ENCODE data around the gene RFX3.

Gene RFX3

DNA sequence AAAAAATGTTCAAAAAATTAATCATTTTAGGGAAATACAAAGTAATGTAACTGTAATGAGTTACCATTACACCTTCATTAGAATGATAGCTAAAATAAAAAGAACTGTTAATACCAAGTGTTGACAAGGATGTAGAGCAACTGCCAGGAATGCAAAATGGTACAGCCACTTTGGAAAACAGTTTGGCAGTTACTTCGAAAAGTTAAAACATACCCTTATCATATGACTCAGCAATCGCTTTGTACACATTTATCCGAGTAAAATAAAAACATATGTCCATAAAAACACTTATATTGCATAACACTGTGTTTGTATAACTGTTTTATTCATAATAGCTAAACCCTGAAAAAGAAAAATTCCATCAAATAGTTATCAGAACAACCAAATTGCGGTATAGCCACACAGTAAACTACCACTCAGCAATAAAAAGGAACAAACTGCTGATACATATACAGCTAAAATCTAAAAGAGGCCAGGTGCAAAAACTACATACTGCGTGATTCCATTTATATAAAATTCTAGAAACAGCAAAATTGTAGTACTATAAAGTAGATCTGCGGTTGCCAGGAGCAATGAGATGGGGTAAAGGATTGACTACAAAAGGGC, 61.7 kb downstream of the RFX3 start:
- no peak overlapping the region for H3K9ac ChIP-seq (ENCODE audit: low read length)
- H3K4me1 ChIP-seq (ENCODE audit: control insufficient read depth, insufficient read depth, low read length) = peaks cover 3% of the 10 kb centered on the region
- H3K27ac ChIP-seq (ENCODE audit: low read depth, low read length) = no peak overlapping the region
- no peak overlapping the region for H3K4me3 ChIP-seq (ENCODE audit: low read length)
- no peaks in the 10 kb centered on the region for H3K36me3 ChIP-seq (ENCODE audit: control insufficient read depth, insufficient read depth, low read length)
- H3K27me3 ChIP-seq (ENCODE audit: control insufficient read depth, insufficient read depth, low read length) = no peaks in the 10 kb centered on the region

DNA sequence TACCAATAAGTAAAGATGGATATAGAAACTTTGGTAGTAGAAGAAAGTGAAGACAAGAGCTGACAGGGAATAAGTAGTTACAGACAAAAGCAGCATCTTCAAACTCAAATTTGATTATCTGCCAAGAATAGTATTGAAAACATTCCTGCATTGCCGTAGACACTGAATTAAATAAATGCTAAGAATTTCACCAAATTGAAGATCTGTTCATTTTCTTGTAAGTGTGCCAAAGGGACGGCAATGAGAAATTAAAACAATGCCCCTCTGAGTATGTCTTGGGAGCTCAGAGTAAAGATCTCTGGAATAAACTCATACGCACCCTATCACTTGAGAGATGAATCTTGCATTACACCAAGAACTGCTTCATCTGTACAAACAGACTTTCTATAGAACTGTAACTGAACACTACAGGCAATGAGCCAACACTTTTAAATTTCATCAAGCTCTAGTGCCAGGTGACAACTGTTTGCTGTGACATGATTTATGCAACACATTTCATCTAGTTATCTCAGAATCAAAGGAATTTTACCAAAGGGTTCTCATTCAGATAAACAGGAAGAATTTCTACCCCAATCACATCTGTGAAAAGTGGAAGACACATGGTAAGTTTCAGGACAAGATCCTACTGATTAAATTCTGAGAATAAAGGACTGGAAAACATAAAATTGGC, 66.9 kb downstream of the RFX3 start:
- no peak overlapping the region for H3K9ac ChIP-seq (ENCODE audit: low read length)
- no peak overlapping the region for H3K4me3 ChIP-seq (ENCODE audit: low read length)
- H3K27me3 ChIP-seq (ENCODE audit: control insufficient read depth, insufficient read depth, low read length) = no peaks in the 10 kb centered on the region
- H3K4me1 ChIP-seq (ENCODE audit: control insufficient read depth, insufficient read depth, low read length) = no peaks in the 10 kb centered on the region
- no peaks in the 10 kb centered on the region for H3K36me3 ChIP-seq (ENCODE audit: control insufficient read depth, insufficient read depth, low read length)
- H3K27ac ChIP-seq (ENCODE audit: low read depth, low read length) = no peak overlapping the region

DNA sequence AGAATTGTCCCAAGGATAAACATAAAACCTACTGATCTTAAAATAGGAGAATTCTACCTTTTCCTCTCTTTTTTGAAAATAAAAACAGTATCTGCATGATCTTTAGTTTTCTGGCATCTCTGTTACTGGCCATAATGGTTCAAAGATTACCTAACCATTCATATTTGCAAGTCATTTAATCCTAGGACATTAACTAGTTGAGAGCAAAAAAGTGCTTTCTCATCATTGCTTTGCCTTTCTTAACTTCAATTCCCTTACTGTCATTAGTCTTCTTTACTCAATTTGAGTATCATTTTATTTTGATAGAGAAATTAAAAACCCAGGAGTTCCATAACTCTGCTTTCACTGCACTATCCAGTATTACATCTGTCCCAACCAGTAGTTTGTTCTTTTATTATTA, 68.6 kb downstream of the RFX3 start:
- Histone ChIP-seq H3K36me3 (ENCODE audit: control insufficient read depth, insufficient read depth, low read length) (no peaks in the 10 kb centered on the region), H3K4me1 (ENCODE audit: control insufficient read depth, insufficient read depth, low read length) (no peaks in the 10 kb centered on the region), H3K27me3 (ENCODE audit: control insufficient read depth, insufficient read depth, low read length) (no peaks in the 10 kb centered on the region), H3K9ac (ENCODE audit: low read length) (no peak overlapping the region), H3K27ac (ENCODE audit: low read depth, low read length) (no peak overlapping the region), H3K4me3 (ENCODE audit: low read length) (no peak overlapping the region)

DNA sequence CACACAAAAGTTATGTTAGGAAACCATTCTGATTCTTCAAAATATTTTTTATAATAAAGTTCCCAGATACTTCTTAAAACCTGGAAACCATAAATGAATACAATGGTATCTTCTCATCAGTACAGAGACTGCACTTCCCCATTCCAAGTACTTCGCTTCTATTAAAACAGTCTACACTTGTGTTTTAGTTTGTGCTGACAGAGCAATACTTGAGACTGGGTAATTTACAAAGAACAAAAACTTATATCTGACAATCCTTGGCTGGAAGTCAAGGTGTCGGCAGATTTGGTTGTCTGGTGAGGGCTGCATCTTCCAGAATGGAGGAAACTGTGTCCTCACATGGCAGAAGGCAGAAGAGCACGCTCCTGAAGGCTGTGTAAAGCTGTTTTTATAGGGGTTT, 70.1 kb downstream of the RFX3 start:
- H3K27ac ChIP-seq (ENCODE audit: low read depth, low read length) = no peak overlapping the region
- H3K4me1 ChIP-seq (ENCODE audit: control insufficient read depth, insufficient read depth, low read length) = no peaks in the 10 kb centered on the region
- H3K4me3 ChIP-seq (ENCODE audit: low read length) = no peak overlapping the region
- no peaks in the 10 kb centered on the region for H3K36me3 ChIP-seq (ENCODE audit: control insufficient read depth, insufficient read depth, low read length)
- H3K27me3 ChIP-seq (ENCODE audit: control insufficient read depth, insufficient read depth, low read length) = no peaks in the 10 kb centered on the region
- H3K9ac ChIP-seq (ENCODE audit: low read length) = no peak overlapping the region

DNA sequence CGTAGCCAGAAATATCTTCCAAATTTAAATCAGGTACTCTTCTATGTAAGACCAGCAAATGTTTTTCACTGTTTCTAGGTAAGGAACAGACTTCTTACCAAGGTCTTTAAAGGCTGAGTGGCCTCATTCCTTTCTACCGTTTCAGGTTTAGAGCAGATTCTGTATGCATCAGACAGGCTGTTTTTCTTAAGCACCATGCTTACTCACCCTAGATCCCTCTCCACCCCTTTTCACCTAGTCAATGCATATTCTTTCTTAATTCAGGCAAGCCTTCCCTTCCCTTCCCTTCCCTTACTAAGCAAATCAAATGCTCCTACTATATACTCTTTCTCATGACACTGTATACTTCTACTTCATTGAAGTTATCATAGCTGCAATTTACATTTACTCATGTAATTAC, 70.7 kb downstream of the RFX3 start:
- H3K4me1 ChIP-seq (ENCODE audit: control insufficient read depth, insufficient read depth, low read length) = no peaks in the 10 kb centered on the region
- no peak overlapping the region for H3K27ac ChIP-seq (ENCODE audit: low read depth, low read length)
- H3K4me3 ChIP-seq (ENCODE audit: low read length) = no peak overlapping the region
- no peaks in the 10 kb centered on the region for H3K36me3 ChIP-seq (ENCODE audit: control insufficient read depth, insufficient read depth, low read length)
- H3K27me3 ChIP-seq (ENCODE audit: control insufficient read depth, insufficient read depth, low read length) = no peaks in the 10 kb centered on the region
- no peak overlapping the region for H3K9ac ChIP-seq (ENCODE audit: low read length)

DNA sequence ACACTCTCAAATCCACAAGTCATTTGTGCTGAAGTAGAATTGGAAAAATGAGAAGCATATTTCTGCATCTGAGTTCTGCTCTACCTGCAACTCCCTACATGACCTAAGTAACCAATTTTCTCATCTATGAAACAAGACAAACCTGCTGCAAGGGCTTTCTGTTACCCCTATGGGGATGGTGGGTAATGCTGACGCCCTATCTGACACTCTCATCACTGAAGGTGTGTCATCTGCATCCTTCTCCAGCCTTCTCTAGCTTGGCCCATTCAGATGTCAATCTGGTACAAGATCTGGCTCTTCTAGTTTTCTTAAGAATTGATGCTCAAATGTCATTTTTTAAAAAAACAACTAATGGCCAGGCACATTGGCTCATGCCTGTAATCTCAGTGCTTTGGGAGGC, 73.8 kb downstream of the RFX3 start:
- Histone ChIP-seq H3K27me3 (ENCODE audit: control insufficient read depth, insufficient read depth, low read length) (no peaks in the 10 kb centered on the region), H3K4me1 (ENCODE audit: control insufficient read depth, insufficient read depth, low read length) (no peaks in the 10 kb centered on the region), H3K36me3 (ENCODE audit: control insufficient read depth, insufficient read depth, low read length) (no peaks in the 10 kb centered on the region), H3K4me3 (ENCODE audit: low read length) (no peak overlapping the region), H3K27ac (ENCODE audit: low read depth, low read length) (no peak overlapping the region), H3K9ac (ENCODE audit: low read length) (no peak overlapping the region)

DNA sequence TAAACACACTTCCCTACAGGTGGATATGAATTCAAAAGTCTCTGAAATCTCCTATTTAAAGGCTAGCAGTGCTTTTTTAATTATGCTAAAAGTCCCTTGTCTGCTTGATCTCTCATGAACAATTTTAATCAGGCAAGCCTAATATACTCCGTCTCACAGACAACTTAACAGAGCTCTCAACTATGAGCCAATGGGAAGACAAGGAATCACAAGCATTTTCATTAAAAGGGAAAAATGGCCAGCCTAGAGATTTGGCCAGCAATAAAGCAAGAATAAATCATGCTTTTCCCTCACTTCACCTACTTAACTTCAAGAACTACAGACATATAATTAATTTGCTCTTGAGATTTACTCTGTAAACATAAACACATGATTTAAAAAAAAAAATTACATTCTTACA, 78.0 kb downstream of the RFX3 start:
- Histone ChIP-seq H3K27ac (ENCODE audit: low read depth, low read length) (no peak overlapping the region), H3K4me1 (ENCODE audit: control insufficient read depth, insufficient read depth, low read length) (no peaks in the 10 kb centered on the region), H3K27me3 (ENCODE audit: control insufficient read depth, insufficient read depth, low read length) (no peaks in the 10 kb centered on the region), H3K9ac (ENCODE audit: low read length) (no peak overlapping the region), H3K36me3 (ENCODE audit: control insufficient read depth, insufficient read depth, low read length) (no peaks in the 10 kb centered on the region), H3K4me3 (ENCODE audit: low read length) (no peak overlapping the region)

DNA sequence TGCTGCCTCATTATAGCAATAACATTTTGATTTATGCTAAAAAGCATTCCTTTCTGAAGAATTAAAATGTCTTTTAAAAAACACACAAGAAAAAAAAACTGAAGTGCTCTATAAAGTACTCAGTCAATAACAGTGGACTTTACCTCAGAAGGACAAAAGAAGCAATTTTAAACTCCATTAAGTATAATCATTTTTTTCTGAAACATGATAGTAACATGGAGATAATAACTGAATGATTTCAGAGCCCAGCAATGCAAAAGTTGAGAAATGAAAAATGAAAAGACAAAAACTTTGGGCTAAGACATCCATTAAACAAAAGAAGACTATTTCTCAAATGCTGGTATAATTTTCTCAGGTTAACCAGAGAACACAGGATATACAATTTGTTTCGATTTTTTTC, 78.7 kb downstream of the RFX3 start:
- Histone ChIP-seq H3K36me3 (ENCODE audit: control insufficient read depth, insufficient read depth, low read length) (no peaks in the 10 kb centered on the region), H3K27me3 (ENCODE audit: control insufficient read depth, insufficient read depth, low read length) (no peaks in the 10 kb centered on the region), H3K27ac (ENCODE audit: low read depth, low read length) (no peak overlapping the region), H3K4me3 (ENCODE audit: low read length) (no peak overlapping the region), H3K9ac (ENCODE audit: low read length) (no peak overlapping the region), H3K4me1 (ENCODE audit: control insufficient read depth, insufficient read depth, low read length) (no peaks in the 10 kb centered on the region)

DNA sequence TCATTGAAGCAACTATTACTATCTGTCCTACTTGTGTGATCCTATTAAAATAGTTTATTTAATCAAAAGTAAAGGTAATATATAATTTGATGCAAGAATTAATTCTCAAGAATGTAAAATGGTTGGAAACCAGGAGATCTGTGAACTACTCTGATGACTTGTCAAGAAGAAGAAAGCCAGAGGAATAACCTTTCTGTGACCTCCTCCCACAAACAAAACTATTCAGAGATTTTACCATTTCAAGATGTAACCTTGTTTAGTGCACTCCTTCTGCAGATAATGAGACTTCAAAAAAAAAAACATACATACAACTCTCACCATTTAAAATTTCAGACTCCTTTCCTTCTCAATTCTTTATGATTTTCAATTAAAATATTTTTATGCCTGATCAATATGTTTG, 79.5 kb downstream of the RFX3 start:
- no peaks in the 10 kb centered on the region for H3K36me3 ChIP-seq (ENCODE audit: control insufficient read depth, insufficient read depth, low read length)
- no peaks in the 10 kb centered on the region for H3K4me1 ChIP-seq (ENCODE audit: control insufficient read depth, insufficient read depth, low read length)
- H3K9ac ChIP-seq (ENCODE audit: low read length) = no peak overlapping the region
- H3K27me3 ChIP-seq (ENCODE audit: control insufficient read depth, insufficient read depth, low read length) = no peaks in the 10 kb centered on the region
- no peak overlapping the region for H3K27ac ChIP-seq (ENCODE audit: low read depth, low read length)
- no peak overlapping the region for H3K4me3 ChIP-seq (ENCODE audit: low read length)

DNA sequence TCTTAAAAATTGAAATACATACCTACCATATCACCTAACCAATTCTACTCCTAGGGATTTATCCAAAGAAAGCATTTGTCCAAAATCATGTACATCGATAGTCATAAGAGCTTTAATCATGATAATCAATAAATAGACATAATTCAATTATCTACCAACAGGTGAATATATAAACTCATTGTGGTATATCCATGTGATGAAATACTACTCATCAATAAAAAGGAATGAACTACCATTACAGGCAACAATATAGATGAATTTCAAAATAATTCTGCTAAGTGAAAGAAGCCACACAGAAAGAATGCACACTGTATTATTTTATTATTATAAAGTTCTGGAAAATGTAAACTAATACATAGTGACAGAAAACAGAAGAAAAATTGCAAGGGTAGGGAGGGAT, 81.8 kb downstream of the RFX3 start:
- no peaks in the 10 kb centered on the region for H3K27me3 ChIP-seq (ENCODE audit: control insufficient read depth, insufficient read depth, low read length)
- H3K27ac ChIP-seq (ENCODE audit: low read depth, low read length) = no peak overlapping the region
- no peak overlapping the region for H3K4me3 ChIP-seq (ENCODE audit: low read length)
- no peak overlapping the region for H3K9ac ChIP-seq (ENCODE audit: low read length)
- no peaks in the 10 kb centered on the region for H3K4me1 ChIP-seq (ENCODE audit: control insufficient read depth, insufficient read depth, low read length)
- no peaks in the 10 kb centered on the region for H3K36me3 ChIP-seq (ENCODE audit: control insufficient read depth, insufficient read depth, low read length)

DNA sequence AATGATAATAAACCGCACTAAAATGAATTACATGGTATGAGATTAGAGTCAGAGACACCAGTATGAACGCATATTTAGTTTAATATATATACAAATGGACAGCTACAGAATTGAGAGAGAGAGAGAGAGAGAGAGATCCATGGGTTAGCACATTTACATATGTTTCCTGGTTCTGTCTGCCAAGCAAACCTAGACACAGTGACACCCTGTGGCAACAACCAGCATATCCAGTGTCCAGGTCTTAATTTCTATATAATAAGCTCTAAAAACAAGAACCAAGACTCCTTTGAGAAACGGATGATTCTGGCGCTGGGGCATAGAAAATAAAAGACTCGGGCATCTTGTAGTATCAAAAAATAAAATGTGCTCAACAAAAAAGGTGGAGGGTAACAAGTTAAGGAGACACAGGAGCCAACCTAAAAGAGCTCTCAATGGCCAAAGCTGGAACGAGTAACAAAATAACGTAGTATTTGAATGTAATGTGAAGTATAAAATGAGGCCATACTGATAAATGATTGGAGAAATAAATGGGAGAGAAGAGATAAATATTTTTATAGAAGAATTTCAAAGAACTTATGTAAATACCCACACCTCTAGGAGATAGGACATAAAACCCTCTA, 84.5 kb downstream of the RFX3 start:
- Histone ChIP-seq H3K9ac (ENCODE audit: low read length) (no peak overlapping the region), H3K4me1 (ENCODE audit: control insufficient read depth, insufficient read depth, low read length) (no peaks in the 10 kb centered on the region), H3K4me3 (ENCODE audit: low read length) (no peak overlapping the region), H3K27me3 (ENCODE audit: control insufficient read depth, insufficient read depth, low read length) (no peaks in the 10 kb centered on the region), H3K36me3 (ENCODE audit: control insufficient read depth, insufficient read depth, low read length) (no peaks in the 10 kb centered on the region), H3K27ac (ENCODE audit: low read depth, low read length) (no peak overlapping the region)

DNA sequence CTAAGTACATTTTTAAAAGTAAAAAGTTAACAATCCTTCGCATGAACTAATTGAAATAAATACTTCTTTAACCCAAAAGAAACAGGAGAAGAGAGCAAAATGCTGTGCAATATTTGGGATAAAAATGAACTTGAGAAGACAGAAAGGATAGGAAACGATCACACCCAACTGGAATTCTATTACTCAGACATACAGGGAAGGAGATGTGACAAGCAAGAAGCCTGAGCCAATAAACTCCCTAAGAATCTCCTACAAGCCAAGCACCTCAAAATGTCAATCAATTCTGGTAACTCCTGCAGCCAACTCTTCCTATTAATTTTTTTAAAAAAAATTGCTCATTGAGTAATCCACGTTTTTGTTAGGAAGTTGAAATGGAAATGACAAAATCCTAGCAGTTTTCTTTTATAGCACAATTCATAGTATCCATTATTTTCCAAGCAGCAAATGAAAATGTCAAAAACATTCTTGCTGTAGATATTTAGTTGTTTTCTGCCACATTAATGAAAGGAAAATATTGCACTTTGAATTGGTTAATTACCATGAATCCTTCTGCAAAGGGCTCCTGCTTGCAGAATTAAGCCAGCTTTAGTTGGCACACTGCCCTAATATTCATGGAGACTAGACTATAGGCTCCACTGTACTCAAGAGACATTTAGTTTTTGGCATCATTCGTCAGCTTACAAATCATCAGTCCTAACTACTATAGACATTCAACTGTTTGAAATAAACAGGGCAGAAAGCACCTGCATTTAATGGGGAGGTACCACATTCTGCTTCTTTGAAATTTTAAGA, 89.0 kb downstream of the RFX3 start:
- Histone ChIP-seq H3K4me1 (ENCODE audit: control insufficient read depth, insufficient read depth, low read length) (no peaks in the 10 kb centered on the region), H3K27me3 (ENCODE audit: control insufficient read depth, insufficient read depth, low read length) (no peaks in the 10 kb centered on the region), H3K27ac (ENCODE audit: low read depth, low read length) (no peak overlapping the region), H3K4me3 (ENCODE audit: low read length) (no peak overlapping the region), H3K9ac (ENCODE audit: low read length) (no peak overlapping the region), H3K36me3 (ENCODE audit: control insufficient read depth, insufficient read depth, low read length) (no peaks in the 10 kb centered on the region)

Measured in rectal smooth muscle tissue (tissue), 1 donor.